ENCODE data around the gene BLOC1S6. TPM values are rescaled to one million over a fixed set of nuclear protein-coding genes. Genes with fewer than 3 reads are reported as not detected.

Gene BLOC1S6
- total and polyA plus RNA-seq, 9 of the 15 experiments (the other 6 are each of a cell fraction or from before 2014, with no cell fraction given) = 18.2 to 72.4 (median 38.4) TPM

GRCh38 chr15:45587863-45588170 is 638 bp downstream of the BLOC1S6 start (continued):
- TF ChIP-seq CEBPG (CRISPR knock-in tag; IDR thresholded peaks at IDR 0.05) (no peak), CEBPG (tag; conservative IDR thresholded peaks at IDR 0.05 in 1 of 2, IDR thresholded peaks at IDR 0.05 in 1 of 2) (0 out of 4 replicates have a peak, but pooled peaks of 1 of the 2 experiments have one; percentile 3), USF1 (CRISPR knock-in tag; IDR thresholded peaks at IDR 0.05) (no peak), ATF7 (IDR thresholded peaks at IDR 0.05) (no peak), FOXA1 (IDR thresholded peaks at IDR 0.05; ENCODE audit: borderline replicate concordance) (no peak), KLF6 (CRISPR knock-in tag; IDR thresholded peaks at IDR 0.05; ENCODE audit: borderline replicate concordance) (no peak), SETDB1 (IDR thresholded peaks at IDR 0.05; ENCODE audit: low read length) (no peak), RBBP5 (IDR thresholded peaks at IDR 0.05; ENCODE audit: borderline replicate concordance, insufficient read depth, low read length, poor library complexity, severe bottlenecking) (no peak), ZNF316 (IDR thresholded peaks at IDR 0.05) (0 out of 2 replicates have a peak, but pooled peaks have one; percentile 22), TCF3 (CRISPR knock-in tag; IDR thresholded peaks at IDR 0.05) (no peak), MBD2 (IDR thresholded peaks at IDR 0.05; ENCODE audit: borderline replicate concordance, low read depth) (no peak), ZNF124 (CRISPR knock-in tag; IDR thresholded peaks at IDR 0.05) (no peak)
- TF ChIP-seq, protein P1, sequence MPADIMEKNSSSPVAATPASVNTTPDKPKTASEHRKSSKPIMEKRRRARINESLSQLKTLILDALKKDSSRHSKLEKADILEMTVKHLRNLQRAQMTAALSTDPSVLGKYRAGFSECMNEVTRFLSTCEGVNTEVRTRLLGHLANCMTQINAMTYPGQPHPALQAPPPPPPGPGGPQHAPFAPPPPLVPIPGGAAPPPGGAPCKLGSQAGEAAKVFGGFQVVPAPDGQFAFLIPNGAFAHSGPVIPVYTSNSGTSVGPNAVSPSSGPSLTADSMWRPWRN (IDR thresholded peaks at IDR 0.05; ENCODE audit: low read depth) = no peak
- TF ChIP-seq, protein P2, sequence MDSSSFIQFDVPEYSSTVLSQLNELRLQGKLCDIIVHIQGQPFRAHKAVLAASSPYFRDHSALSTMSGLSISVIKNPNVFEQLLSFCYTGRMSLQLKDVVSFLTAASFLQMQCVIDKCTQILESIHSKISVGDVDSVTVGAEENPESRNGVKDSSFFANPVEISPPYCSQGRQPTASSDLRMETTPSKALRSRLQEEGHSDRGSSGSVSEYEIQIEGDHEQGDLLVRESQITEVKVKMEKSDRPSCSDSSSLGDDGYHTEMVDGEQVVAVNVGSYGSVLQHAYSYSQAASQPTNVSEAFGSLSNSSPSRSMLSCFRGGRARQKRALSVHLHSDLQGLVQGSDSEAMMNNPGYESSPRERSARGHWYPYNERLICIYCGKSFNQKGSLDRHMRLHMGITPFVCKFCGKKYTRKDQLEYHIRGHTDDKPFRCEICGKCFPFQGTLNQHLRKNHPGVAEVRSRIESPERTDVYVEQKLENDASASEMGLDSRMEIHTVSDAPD (CRISPR knock-in tag; IDR thresholded peaks at IDR 0.05) = no peak

All from K562 (cell line).